GM21825 (cell line): ENCODE measurements around the gene CNKSR1.

ENCODE experiments used
- ATAC-seq: cut with Tn5 transposase; IDR thresholded peaks from one replicate; pipeline ENCODE4 v1.9.1; 2021; ENCODE audit warnings: mild to moderate bottlenecking, moderate library complexity; ENCODE audit not compliant: unreplicated experiment

CNKSR1 gene

GRCh38 chr1:26177182-26177684 lies at the start of gene CNKSR1:
Gene CNKSR1, plus strand, starts transcription at chr1:26177491. Its CDS starts 57 bp downstream, at chr1:26177548.
- no peak for ATAC-seq

GRCh38 chr1:26129778-26130177 lies 47.5 kb upstream of the CNKSR1 start:
- ATAC-seq: no peak

- ATAC-seq: no peak
Measured at GRCh38 chr1:26130695-26131094, 46.6 kb upstream of the CNKSR1 start.

DNA sequence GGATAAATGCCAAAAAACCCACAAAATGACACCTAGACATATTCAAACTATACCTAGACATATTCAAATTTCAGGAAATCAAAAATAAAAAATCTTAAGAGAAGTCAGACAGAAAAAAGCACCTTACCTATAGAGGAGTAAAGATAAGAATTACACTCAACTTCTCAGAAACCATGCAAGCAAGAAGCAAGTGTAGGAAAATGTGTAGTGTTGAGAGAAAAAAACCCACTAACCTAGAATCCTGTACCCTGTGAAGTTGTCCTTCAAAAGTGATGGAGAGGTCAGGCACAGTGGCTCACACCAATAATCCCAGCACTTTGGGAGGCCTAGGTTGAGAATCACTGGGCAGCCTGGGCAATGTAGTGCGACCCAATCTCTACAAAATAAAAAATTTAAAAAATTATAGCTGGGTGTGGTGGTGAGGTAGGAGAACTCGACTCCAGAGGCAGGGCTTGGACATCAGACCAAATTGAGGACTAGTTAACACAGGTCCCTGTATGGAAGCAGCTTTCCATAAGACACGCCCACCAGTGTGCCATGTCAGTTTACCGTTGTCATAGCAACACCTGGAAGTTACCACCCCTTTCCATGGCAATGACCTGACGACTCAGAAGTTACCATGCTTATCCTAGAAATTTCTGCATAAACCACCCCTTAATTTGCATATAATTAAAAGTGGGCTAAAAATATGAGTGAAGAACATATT lies 45.0 kb upstream of the CNKSR1 start:
- no peak for ATAC-seq

- ATAC-seq: no peak
Measured at GRCh38 chr1:26132834-26133167, 44.5 kb upstream of the CNKSR1 start.

DNA sequence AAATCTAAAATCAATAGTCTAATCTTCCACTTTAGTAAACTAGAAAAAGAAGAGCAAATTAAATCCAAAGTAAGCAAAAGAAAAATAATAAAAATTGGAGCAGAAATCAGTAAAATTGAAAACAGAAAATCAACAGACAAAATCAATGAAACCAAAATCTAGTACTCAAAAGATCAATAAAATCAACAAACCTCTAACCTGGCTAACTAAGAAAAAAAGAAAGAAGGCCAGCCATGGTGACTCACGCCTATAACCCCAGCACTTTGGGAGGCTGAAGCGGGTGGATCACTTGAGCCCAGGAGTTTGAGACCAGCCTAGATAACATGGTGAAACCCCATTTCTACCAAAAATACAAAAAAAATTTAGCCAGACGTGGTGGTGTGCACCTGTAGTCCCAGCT lies 42.8 kb upstream of the CNKSR1 start:
- ATAC-seq: no peak

DNA sequence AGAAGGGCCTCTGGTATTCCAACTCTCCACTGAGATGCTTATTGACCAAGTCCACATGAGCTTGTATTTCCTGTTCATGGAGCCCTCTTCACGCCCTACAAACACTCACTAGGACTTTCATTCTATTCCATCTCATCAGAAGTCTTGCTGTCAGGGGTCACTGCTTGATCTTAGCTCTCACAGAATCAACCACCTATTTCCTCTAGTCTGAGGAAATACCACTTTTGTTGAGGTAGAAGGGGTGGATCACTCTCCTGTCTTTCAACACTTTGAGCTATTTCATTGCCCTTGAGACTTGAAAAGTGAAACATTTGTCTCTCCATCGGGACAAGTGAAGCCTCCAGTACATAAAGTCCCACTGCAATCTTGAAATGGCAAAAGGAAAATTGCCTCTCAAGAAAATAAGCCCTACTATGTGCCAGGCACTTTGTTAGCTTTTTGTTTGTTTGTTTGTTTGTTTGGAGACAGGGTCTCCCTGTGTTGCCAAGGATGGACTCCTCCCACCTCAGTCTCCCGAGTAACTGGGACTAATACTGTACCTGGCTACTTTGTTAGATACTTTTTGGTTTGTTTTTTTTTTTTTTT lies 38.2 kb upstream of the CNKSR1 start:
- no peak for ATAC-seq

DNA sequence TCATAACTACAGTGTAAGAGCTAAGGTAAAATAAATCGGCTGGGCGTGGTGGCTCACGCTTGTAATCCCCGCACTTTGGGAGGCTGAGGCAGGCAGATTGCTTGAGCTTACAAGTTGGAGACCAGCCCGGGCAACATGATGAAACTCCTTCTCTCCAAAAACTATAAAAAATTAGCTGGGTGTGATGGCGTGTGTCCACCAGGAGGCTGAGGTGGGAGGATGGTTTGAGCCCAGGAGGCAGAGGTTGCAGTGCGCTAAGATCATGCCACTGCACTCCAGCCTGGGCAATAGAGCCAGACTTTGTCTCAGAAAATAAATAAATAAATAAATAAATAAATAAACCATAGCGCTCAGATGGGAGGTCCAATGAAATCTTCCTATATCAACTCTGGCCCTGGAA lies 35.1 kb upstream of the CNKSR1 start:
- no peak for ATAC-seq

DNA sequence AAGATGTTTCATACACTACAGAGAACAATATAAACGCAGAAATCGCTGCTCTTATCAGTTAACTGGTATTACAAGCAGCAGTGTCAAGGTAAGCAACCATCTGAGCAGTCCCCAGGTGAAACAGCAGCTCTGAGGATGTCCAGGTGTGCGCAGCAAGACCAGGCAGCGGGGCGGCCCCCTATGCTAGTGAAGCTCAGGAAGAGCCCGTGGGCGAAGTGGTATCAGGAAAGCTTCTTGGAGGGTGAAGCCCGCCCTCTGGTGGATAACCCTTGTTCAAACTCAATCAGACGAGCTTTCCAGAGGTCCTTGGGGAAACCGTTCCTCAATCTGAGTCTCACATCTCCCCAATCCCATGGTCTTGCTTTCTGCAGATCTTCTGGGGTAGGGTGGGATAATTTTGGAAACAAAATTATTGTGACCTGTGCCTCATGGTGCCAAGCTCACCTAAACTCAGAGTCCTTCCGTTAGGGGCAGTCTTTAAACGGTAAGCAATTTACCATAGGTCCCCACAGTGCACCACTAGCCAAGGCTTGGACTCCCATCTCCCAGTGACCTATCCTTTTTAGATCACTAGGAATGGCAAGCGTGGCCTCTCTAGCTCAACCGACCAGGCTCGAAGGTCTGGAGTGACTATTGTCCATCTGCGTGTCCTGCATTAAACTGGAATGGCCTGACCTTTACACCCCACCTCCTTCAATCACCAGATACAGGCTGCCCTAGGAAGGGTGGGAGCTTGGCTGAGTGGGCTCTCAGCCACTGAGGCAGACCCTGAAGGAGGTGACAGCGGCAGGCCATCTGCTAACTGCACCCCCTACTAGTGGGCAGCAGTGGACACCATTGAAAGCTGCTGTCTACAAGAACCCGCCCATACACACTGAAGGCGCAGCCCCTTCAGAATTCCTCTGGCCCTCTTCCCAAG lies 32.0 kb upstream of the CNKSR1 start:
- ATAC-seq: peak; percentile 73

DNA sequence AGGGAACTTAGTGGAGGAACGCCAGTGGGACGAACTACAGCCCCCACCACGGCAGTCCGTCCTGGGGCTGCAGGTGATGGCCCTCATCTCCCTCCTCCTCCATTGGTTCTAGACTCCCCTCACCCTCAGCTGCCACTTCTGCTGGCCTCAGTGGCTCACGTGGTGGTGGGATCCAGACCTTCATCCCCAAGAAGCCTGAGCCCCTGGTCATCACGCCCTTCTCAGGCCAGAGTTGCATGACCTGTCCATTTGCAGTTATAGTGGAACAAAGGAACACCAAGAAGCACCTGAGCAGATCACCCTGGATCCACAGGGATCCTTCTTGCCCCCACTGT lies 31.4 kb upstream of the CNKSR1 start:
- ATAC-seq: no peak

- ATAC-seq: no peak
Measured at GRCh38 chr1:26148887-26149286, 28.4 kb upstream of the CNKSR1 start.

GRCh38 chr1:26153966-26154532 lies 23.2 kb upstream of the CNKSR1 start:
- ATAC-seq: no peak

GRCh38 chr1:26154750-26155149 lies 22.5 kb upstream of the CNKSR1 start:
- ATAC-seq: no peak

GRCh38 chr1:26155370-26156284 lies 21.7 kb upstream of the CNKSR1 start:
- no peak for ATAC-seq

- no peak for ATAC-seq
Measured at GRCh38 chr1:26156285-26157038, 20.8 kb upstream of the CNKSR1 start.

DNA sequence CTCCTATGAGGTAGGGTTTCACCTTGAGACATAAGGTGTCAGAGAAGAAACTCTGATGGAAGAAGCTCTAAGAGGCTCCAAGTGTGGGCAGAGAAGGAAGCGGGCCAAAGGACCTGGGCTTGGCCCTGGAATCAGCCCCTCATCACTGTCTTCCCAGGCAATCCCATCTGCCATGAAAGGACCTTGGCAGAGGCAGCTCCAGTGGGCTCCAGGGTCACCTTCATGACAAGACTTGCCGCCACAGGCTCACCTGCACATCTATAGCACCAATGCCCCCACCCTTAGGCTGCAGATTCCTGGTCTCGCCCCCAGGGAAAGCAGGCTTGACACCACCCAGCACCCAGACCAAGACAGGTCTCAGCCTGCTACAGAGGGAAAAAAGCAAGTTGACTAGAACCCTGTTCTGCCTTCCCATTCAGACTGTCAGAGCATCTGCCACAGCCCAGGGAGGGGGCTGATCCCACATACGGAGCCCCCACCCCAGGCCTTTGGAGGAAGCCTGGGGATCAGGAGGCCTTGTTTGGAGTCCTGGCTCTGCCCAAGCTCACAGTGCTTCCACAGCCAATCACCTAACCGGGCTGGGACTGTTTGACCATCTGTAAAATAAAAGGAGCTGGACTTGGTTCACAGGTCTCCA lies 18.9 kb upstream of the CNKSR1 start:
- ATAC-seq: no peak

DNA sequence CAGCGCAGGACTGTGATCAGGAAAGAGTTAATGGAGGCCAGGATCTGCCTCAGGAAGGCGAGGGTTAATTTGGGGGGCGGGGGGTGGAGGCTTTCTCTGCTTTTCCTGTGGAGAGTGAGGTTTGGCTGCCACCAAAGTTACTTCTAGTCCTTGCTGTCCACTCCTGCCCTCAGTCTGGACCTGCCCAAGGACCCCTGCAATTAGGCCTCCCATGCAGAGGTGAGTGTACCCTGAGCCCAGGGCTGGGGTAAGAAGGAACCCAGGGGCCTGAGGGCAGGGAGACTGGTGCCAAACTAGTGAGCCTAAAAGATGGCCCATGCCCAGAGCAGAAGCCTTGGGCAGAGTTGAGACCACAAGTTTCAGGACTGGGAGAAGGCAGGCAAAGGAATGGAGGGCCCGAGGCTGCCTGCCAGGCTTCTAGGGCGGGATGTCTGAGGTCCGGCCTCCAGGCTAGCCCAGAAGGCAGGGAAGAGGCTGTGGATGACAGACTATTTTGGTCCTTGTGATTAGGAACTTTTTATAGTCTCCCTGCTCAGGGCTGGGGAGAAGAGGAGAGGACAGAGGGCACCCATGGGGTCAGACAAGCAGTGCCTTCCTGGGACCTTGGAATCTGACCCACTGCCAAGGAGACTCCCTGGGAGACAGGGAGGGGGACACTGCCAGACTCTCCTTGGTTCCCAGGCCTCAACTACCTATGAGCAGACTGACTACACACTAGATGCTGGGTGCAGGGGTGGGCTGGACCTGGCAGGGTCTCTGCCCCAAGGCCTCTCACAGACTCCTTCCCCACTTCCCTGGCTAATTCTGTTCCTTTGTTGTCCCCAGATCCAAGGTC lies 18.2 kb upstream of the CNKSR1 start, which contains the start of gene FAM110D:
TSS of gene FAM110D (plus strand) at position 172 of the 835 bp plus-strand sequence. CDS start 2,213 bp downstream, outside the sequence.
- no peak for ATAC-seq

DNA sequence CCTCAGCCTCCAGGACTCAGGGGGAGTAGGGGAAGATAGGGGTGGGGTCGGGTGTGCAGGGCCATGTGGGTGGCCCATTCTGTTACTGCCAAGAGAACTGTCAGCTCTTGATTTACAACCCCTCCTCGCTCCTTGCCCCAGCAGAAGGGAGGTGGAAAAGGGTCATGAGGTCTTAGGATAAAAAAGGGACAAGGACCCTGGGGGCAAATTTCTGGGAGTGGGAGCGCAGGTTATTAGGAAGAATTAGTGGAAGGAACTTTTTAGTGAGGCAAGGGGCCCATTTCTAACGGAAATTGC lies 17.6 kb upstream of the CNKSR1 start:
- no peak for ATAC-seq
